GM18951 (cell line): ENCODE data around the gene TEX10.

ENCODE experiments used
- POLR2A ChIP-seq: IDR thresholded peaks from 4 replicates; pipeline ENCODE4 v1.6.1; 2011; ENCODE audit warnings: mild to moderate bottlenecking; ENCODE audit not compliant: insufficient read length, insufficient read depth; ENCODE audit errors: extremely low read depth
- in situ Hi-C: fragments of 300-500 bp; cut with MboI; formaldehyde crosslinking; loops from one replicate; pipeline ENCODE4 v1.12.0; 2022; ENCODE audit warnings: low sequenced_read_pairs, mixed read lengths, inconsistent platforms; ENCODE audit not compliant: unreplicated experiment

Gene TEX10

DNA sequence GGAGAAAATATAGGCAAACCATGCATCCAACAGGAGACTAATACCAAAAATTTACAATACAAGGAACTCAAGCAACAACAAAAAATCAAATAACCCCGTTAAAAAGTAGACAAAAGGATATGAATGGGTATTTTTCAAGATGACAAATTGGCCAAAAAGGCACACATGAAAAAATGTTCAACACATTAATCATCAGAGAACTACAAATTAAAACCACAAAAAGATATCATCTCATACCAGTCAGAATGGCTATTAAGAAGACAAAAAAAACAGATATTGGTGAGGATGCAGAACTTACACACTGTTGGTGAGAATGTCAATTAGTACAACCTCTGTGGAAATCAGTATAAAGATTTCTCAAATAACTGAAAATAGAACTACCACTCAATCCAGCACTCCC, 35.0 kb downstream of the TEX10 start:
- TF ChIP-seq POLR2A, result no peak
- in situ Hi-C loops, result loop anchor here (25.0 kb wide), 1 partner anchor 280 kb away; no protein-coding TSS in a partner anchor

DNA sequence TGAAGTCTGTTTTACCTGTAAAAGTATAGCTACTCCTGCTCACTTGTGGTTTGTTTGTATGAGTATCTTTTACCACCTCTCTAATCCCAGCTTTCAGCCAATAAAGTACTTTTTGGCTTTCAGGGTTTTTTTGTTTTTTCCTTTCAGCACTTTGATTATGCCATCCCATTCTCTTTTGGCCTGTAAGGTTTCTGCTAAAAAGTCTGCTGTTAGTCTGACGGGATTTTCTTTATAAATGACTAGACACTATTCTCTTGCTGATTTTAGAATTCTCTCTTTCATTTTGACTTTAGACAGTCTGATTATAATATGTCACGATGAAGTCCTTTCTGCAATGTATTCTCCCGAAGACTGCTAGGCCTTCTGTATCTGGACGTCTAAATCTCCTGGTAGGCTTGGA, 37.2 kb downstream of the TEX10 start:
- in situ Hi-C loops, result loop anchor here (25.0 kb wide), 1 partner anchor 278 kb away; no protein-coding TSS in a partner anchor
- TF ChIP-seq POLR2A, result no peak

DNA sequence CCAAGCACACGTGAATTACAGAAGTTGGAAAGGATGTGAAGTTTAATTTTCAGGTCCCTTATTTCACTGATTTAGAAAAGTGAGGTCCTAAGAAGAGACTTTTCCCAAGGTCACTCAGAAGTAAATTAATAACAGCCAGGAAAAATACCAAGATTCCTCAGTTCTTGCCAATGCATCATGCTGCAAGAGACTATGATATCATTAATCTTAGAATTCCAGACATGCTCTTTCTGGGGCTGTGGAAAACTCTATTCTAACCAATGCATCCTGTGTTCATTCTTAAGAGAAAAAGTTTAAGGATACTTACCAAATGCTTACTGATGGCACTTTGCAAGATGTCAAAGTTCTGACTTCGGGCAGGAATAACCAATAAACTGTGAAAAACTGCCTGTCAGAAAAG, 42.8 kb downstream of the TEX10 start:
- no peak for TF ChIP-seq POLR2A
- in situ Hi-C loops, result loop anchor here (25.0 kb wide), 1 partner anchor 273 kb away; no protein-coding TSS in a partner anchor

DNA sequence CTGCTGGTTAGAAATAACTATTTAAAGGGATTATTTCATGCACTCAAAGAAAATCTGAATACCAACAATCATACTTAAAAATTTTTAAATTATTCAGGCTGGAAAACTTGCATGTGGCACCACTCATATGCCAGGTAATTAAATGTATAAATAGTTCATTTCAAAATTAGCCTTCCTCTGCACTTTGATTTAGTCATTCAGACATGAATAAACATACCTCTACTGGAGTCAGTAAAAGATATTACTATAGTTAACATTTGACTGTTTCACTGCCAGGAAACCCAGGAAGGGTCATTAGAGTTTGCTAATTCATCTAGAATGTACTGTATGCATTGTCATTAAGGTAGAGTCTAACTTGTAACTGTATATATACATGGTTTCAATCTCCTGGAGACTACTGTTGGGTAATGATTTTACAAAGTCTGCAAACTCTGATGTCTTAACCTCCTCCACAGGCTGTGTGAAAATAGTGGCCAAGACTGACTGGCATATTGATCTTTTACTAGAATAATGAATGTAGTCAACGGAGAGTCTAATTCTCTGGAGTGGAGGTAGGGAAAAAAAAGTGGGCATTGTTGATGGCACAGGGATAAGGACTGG, 43.7 kb downstream of the TEX10 start:
- in situ Hi-C loops, result loop anchor here (25.0 kb wide), 1 partner anchor 272 kb away; no protein-coding TSS in a partner anchor
- no peak for TF ChIP-seq POLR2A

DNA sequence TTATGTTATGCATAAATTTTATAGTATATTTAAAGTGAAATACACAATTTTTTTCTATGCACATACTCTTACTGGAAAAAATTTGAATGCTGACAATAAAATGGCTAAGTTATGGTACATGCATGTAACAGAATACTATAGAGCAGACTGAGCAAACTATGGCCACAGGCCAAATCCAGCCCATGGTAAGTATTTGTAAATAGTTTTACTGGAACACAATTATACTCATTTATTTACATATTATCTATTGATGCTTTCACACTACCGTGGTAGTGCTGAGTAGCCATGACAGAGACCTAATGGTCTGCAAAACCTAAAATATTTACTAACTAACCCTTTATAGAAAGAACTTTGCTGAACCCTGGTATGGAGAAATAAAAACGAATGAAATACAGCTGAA, 45.7 kb downstream of the TEX10 start:
- in situ Hi-C loops, result loop anchor here (25.0 kb wide), 1 partner anchor 270 kb away; no protein-coding TSS in a partner anchor
- no peak for TF ChIP-seq POLR2A

DNA sequence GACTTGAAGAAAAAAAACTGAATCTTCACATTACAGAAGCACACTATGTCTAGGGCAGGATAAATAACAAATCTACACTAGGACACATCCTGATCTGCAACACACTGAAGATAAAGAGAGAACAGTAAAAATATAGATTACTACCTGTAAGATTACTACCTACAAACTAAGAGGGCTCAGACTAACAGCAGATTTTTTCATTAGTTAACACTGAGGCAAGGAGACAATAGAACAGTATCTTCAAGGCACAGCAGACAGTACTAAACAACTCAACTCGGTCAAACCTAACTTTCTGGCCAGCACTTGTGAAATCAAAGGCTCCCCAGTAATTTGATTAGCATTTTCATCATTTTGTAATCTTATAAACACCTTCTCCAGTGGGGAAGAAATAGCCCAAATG, 46.5 kb downstream of the TEX10 start:
- in situ Hi-C loops, result loop anchor here (25.0 kb wide), 1 partner anchor 269 kb away; no protein-coding TSS in a partner anchor
- no peak for TF ChIP-seq POLR2A

DNA sequence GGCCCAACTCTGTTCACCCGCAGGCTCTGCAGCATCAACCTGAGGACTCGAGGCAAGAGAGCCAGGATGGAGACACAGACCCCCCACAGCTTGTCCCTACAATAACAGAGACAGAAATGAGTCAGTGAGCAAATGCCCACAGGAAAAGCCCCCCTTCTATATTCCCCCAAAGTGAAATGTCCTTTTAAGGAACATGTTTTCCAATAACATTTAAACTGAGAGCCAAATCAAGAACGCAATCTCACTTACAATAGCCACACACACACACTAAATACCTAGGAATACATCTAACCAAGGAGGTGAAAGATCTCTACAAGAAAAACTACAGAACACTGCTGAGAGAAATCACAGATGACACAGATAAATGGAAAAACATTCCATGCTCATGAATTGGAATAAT, 49.0 kb downstream of the TEX10 start:
- in situ Hi-C loops, result loop anchor here (25.0 kb wide), 1 partner anchor 266 kb away; no protein-coding TSS in a partner anchor

DNA sequence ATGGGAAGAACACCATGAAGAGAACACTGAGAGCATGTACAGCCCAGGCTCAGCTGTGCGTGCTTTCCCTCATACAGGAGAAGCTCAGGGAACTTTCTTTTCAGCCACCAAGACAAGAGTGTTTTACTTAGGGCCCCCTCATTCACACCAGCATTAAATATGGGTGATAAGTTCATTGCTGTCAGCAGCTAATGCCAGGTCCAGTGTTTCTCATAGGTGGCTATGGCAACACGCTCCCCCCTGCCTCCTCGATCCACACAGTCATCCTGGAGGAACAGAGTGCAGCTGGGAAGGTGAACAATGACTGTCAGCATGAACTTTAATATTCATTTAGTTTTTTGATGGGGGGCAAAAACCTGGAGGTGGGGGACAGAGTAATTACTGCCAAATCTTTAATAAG, 54.4 kb downstream of the TEX10 start:
- no peak for TF ChIP-seq POLR2A
- in situ Hi-C loops, result no loop called here

More for the DNA sequence above, 49.0 kb downstream of the TEX10 start:
- no peak for TF ChIP-seq POLR2A

DNA sequence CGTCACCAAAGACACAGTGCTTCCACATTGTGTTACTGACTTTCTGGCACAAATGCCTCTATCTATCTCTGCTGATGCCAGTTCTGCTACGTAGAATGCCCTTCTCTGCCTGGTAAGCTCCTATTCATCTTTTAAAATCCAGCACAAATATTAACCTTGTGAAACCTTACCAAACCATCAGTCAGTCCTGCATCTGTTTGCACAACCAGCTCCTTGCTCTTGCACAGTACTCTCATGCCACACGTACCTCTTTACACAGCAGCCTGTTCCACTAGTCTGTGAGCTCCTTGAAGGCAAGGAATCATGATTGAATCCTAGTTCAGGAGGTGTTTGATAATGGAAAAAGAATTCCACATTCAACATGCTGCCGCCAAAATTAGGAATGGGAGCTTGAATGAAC, 56.3 kb downstream of the TEX10 start:
- in situ Hi-C loops, result no loop called here
- no peak for TF ChIP-seq POLR2A

DNA sequence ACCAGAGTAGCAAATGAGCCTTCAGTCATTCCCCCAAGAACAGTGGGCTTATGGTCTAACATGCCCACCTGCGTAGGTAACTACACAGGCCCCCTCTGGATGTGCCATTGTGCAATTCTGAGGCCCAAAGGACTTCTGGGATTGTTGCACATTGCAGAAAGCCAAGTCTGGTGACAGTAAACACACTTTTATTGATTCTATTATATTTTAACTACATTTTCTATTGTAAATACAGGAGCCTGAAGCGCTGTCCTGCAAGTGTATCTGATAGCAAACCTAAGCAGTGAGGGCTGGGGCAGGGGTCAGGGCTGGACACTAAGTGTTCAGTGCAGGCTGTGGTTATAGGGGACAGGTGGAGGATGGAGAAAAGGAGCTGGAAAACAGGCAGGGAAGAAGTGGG, 57.5 kb downstream of the TEX10 start:
- in situ Hi-C loops, result no loop called here
- TF ChIP-seq POLR2A, result no peak

DNA sequence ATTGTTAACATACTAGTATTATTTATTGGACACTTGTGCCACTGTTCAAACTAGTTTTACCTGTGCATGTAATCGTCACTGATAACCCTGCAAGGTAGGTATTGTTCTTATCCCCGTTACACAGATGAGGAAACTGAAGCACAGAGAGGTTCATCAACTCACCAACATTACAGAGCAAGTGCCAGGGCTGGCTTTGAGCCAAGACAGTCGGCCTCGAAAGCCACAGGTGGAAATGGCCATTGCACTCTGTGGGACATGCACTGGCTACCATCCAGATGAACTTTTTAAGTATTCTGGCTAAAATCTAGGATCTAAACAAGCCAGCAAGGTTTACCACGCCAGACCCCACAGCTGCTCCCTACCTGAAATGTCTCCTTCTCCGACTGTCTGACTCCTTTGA, 57.9 kb downstream of the TEX10 start:
- TF ChIP-seq POLR2A, result no peak
- in situ Hi-C loops, result no loop called here

DNA sequence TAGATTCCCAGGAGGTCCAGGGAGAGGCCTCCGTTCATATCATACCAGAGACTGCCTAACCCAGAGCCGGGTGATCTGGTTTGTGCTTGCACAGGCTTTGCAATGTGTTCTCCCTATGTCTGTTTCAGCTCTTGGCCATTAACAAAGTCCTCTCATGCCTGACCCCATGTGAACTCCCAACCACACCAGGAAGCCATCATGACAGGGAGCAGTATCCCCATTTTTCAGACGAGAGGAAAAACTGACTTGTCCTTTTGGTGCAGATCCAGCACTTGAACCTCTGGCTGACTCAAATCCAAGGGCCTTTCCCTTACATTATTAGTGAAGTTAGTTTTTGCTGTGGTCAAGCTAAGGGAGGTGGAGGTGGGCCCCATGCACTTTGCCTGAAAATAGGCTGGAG, 58.4 kb downstream of the TEX10 start:
- in situ Hi-C loops, result no loop called here
- no peak for TF ChIP-seq POLR2A

DNA sequence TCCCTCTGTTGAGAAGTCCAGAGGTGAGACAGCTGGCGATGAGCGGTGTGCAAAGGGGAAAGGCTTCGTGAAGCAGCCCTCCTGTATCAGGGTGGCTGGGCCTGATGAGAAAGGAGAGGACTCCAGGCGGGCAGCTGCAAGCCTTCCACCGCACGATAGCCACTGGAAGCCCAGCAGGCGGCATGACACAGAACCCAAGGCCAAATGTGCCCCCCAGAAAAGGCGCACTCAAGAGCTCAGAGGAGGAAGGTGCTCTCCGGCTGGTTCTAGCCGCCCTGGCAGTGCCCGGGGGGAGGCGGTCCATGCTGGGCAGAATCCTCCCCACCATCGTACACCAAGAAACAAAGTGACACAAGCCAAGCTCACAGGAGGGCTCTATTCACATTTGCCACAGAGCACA, 60.3 kb downstream of the TEX10 start:
- no peak for TF ChIP-seq POLR2A
- in situ Hi-C loops, result no loop called here

DNA sequence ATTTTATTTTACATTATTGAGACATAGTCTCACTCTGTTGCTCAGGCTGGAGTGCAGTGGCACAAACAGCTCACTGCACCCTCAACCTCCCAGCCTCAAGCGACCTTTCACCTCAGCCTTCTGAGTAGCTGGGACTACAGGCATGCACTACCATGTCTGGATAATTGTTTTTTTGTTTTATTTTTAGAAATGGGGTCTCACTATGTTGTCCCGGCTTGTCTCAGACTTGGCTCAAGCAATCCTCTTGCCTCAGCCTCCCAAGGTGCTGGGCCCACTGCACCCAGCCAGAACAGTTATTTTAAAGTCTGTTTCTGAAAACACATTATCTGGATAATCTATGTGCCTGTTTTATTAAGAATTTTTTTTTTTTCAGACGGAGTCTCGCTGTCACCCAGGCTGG, 62.0 kb downstream of the TEX10 start:
- in situ Hi-C loops, result no loop called here
- no peak for TF ChIP-seq POLR2A
